GM12878 (cell line): Measurements from ENCODE around the gene UTP20. TPM values are rescaled to one million over a fixed set of nuclear protein-coding genes. Genes with fewer than 3 reads are reported as not detected.

Experiments
- ASH2L ChIP-seq: fragments of 300-600, 200-600 bp; sonication (generic); IDR thresholded peaks from 2 replicates; pipeline ENCODE4 v1.6.1; 2017; ENCODE audit warnings: low read depth, mild to moderate bottlenecking, borderline replicate concordance
- CHD1 ChIP-seq: IDR thresholded peaks from 2 replicates; pipeline ENCODE4 v1.6.1; 2012; ENCODE audit warnings: low read depth, low read length, improper control_type of control experiment
- MTA3 ChIP-seq: IDR thresholded peaks from 2 replicates; pipeline ENCODE4 v1.6.1; 2012; ENCODE audit warnings: low read length, inconsistent platforms, borderline replicate concordance
- POLR2AphosphoS5 ChIP-seq: IDR thresholded peaks from 2 replicates; pipeline ENCODE4 v1.6.1; 2011; ENCODE audit warnings: mild to moderate bottlenecking, low read length, inconsistent platforms
- RAD51 ChIP-seq: fragments of 450-650 bp; IDR thresholded peaks from 2 replicates; pipeline ENCODE4 v1.6.1; 2016; ENCODE audit warnings: moderate library complexity, mild to moderate bottlenecking, inconsistent platforms
- RB1 ChIP-seq: fragments of 450-650 bp; formaldehyde crosslinking; IDR thresholded peaks from 2 replicates; pipeline ENCODE4 v1.6.1; 2017; ENCODE audit warnings: mild to moderate bottlenecking, borderline replicate concordance
- RELA ChIP-seq: fragments of 450-650 bp; IDR thresholded peaks from 2 replicates; pipeline ENCODE4 v1.8.0; 2014; ENCODE audit warnings: borderline replicate concordance; ENCODE audit not compliant: partially characterized antibody
- SIN3A ChIP-seq: IDR thresholded peaks from 2 replicates; pipeline ENCODE4 v1.6.1; 2012; ENCODE audit warnings: low read depth, low read length, improper control_type of control experiment
- TAF1 ChIP-seq: IDR thresholded peaks from 2 replicates; pipeline ENCODE4 v1.6.1; 2011; ENCODE audit warnings: mild to moderate bottlenecking, low read depth, low read length, borderline replicate concordance
- WRNIP1 ChIP-seq: IDR thresholded peaks from 2 replicates; pipeline ENCODE4 v1.6.1; 2011; ENCODE audit warnings: low read depth, low read length, improper control_type of control experiment, borderline replicate concordance
- YY1 ChIP-seq: IDR thresholded peaks from 2 replicates; pipeline ENCODE4 v1.6.1; 2011; ENCODE audit warnings: low read depth, mild to moderate bottlenecking, low read length
- ZBED1 ChIP-seq: IDR thresholded peaks from 2 replicates; pipeline ENCODE4 v1.6.1; 2016; ENCODE audit warnings: borderline replicate concordance
- ZNF207 ChIP-seq: fragments of 450-650 bp; IDR thresholded peaks from 2 replicates; pipeline ENCODE4 v1.6.1; 2014; ENCODE audit warnings: antibody characterized with exemption, mild to moderate bottlenecking, borderline replicate concordance
- polyA plus RNA-seq, 11 experiments: library from polyadenylated mRNA; depleted of rRNA in 4 of 11; unstranded in 6 of 11; stranded (reverse) in 5 of 11; fragments of >200 nt; fragmentation: Nextera tagmentation in 4 of 11; fragmentation: Illumina TruSeq in 1 of 11; extraction: Ambion mirVana in 4 of 11; extraction: Trizol in 1 of 11; gene quantifications; 1 replicate in 1 of 11; 2 replicates in 10 of 11; pipeline versions ENCODE4 v1.2.1 to v1.2.3, GENCODE V29; 2011 to 2016; ENCODE audit warnings: inconsistent platforms in 2 of 11, missing spikeins in 2 of 11, low read depth in 1 of 11
- total RNA-seq, 4 experiments: library from RNA; depleted of rRNA in 3 of 4; stranded (reverse); fragments of >200 nt in 3 of 4; fragmentation: Illumina TruSeq in 1 of 4; extraction: Trizol in 1 of 4; gene quantifications; 2 replicates each; pipeline versions ENCODE4 v1.2.1 to v1.2.3, GENCODE V29; 2013 to 2021
- TF ChIP-seq, protein P1 (sequence below): IDR thresholded peaks from 2 replicates; pipeline ENCODE4 v1.6.1; 2011; ENCODE audit warnings: low read depth, low read length, improper control_type of control experiment, borderline replicate concordance
- TF ChIP-seq, protein P2 (sequence below): fragments of 450-650 bp; IDR thresholded peaks from 2 replicates; pipeline ENCODE4 v1.6.1; 2016; ENCODE audit warnings: mild to moderate bottlenecking

The UTP20 gene
- total and polyA plus RNA-seq, 10 of the 15 experiments (the other 5 are each of a cell fraction or from before 2014, with no cell fraction given), result 3.6 to 25.6 (median 16.7) TPM

DNA sequence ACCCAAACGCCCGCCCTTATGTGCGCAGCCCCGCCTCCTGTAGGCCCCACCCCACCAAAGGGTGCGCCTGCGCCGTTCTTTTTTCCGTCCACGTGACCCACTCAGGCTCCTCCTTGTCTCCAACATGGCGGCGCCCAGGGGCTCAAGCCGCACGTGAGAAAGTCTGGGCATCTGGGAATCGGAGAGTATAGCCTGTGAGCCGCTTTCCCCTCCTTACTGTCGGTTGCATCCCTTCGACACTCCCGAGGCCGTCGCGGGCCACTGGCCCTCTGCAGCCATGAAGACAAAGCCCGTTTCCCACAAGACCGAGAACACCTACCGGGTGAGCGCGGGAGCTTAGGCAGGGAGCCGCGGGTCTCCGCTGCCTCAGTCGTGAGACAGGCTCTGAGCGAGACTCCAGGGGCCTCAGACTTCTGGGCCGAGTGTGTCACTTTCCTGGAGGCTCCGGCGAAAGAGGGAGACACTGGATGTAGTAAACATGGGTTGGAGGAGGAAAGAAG lies at the start of gene UTP20 (continued):
- TF ChIP-seq ZNF207 (no peak), RELA (no peak), ASH2L (0 out of 2 replicates have a peak, but pooled peaks have one; percentile 29), TAF1 (peak; percentile 48; the same call in 1 of the 2 replicates), WRNIP1 (no peak), ZBED1 (no peak), POLR2AphosphoS5 (peak; percentile 69), SIN3A (peak; percentile 100), CHD1 (no peak), MTA3 (no peak), RB1 (peak; percentile 90; the same call in 1 of the 2 replicates), RAD51 (peak; percentile 96), YY1 (peak; percentile 100)
- TF ChIP-seq, protein P1, sequence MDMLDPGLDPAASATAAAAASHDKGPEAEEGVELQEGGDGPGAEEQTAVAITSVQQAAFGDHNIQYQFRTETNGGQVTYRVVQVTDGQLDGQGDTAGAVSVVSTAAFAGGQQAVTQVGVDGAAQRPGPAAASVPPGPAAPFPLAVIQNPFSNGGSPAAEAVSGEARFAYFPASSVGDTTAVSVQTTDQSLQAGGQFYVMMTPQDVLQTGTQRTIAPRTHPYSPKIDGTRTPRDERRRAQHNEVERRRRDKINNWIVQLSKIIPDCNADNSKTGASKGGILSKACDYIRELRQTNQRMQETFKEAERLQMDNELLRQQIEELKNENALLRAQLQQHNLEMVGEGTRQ, result peak; percentile 90
- TF ChIP-seq, protein P2, sequence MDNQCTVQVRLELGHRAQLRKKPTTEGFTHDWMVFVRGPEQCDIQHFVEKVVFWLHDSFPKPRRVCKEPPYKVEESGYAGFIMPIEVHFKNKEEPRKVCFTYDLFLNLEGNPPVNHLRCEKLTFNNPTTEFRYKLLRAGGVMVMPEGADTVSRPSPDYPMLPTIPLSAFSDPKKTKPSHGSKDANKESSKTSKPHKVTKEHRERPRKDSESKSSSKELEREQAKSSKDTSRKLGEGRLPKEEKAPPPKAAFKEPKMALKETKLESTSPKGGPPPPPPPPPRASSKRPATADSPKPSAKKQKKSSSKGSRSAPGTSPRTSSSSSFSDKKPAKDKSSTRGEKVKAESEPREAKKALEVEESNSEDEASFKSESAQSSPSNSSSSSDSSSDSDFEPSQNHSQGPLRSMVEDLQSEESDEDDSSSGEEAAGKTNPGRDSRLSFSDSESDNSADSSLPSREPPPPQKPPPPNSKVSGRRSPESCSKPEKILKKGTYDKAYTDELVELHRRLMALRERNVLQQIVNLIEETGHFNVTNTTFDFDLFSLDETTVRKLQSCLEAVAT, result 0 out of 2 replicates have a peak, but pooled peaks have one; percentile 30
